GM18858 (cell line): Measurements from ENCODE around the gene GSTK1.

Experiments used
- ATAC-seq: cut with Tn5 transposase; IDR thresholded peaks from one replicate; pipeline ENCODE4 v1.9.1; 2021; ENCODE audit not compliant: unreplicated experiment

GSTK1 gene

DNA sequence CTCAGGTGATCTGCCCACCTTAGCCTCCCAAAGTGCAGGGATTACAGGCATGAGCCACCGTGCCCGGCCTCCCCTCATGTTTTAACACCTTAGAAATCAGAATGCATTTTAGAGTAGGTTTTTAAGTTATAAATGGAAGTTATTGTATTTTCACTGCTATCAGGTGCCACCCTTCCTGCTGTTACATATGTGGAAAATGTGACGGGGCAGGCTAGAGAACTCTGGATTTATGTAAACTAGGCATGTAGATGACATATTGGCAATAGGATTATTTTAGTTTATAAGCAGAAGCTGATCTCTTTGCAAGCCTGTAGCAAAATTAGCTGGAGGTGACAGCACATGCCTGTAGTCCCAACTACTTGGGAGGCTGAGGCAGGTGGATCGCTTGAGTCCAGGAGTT lies 27.1 kb downstream of the GSTK1 start:
- ATAC-seq = no peak

DNA sequence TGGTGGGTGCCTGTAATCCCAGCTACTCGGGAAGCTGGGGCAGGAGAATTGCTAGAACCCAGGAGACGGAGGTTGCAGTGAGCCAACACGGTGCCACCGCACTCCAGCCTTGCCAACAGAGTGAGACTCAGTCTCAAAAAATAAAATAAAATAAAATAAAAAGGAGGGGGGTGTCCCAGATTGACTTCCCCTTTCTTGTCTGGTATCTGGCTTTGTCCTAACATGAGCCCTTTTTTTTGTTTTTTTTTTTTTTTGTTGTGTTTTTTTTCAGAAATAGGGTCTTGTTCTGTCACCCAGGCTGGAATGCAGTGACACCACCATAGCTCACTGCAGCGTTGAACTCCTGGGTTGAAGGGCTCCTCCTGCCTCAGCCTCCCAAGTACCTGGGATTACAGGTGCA lies 29.6 kb downstream of the GSTK1 start:
- ATAC-seq = no peak

DNA sequence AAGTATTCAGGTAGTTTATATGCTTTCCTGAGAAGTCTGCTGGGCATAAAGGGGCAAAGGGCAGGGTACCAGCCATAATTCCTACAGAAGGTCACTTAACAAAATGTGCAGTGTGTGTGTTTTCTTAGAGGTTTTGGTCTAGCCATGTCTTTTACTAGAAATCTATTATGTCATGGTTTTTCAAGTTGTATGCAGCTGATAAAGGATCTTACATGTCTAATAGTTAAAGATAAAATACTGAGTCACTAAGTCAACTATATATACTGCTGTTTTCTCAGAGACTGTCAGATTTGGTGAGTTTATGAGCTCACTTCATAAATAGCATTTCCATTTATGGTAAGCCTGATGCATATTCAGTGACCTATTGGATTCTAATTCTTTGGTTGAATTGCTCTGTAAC lies 32.6 kb downstream of the GSTK1 start:
- no peak for ATAC-seq

GRCh38 chr7:143296686-143297085 lies 33.4 kb downstream of the GSTK1 start:
- ATAC-seq = no peak

- ATAC-seq = no peak
These were observed 36.1 kb downstream of the GSTK1 start for GRCh38 chr7:143299346-143299745.

- no peak for ATAC-seq
These were observed 36.6 kb downstream of the GSTK1 start for GRCh38 chr7:143299840-143300239.

DNA sequence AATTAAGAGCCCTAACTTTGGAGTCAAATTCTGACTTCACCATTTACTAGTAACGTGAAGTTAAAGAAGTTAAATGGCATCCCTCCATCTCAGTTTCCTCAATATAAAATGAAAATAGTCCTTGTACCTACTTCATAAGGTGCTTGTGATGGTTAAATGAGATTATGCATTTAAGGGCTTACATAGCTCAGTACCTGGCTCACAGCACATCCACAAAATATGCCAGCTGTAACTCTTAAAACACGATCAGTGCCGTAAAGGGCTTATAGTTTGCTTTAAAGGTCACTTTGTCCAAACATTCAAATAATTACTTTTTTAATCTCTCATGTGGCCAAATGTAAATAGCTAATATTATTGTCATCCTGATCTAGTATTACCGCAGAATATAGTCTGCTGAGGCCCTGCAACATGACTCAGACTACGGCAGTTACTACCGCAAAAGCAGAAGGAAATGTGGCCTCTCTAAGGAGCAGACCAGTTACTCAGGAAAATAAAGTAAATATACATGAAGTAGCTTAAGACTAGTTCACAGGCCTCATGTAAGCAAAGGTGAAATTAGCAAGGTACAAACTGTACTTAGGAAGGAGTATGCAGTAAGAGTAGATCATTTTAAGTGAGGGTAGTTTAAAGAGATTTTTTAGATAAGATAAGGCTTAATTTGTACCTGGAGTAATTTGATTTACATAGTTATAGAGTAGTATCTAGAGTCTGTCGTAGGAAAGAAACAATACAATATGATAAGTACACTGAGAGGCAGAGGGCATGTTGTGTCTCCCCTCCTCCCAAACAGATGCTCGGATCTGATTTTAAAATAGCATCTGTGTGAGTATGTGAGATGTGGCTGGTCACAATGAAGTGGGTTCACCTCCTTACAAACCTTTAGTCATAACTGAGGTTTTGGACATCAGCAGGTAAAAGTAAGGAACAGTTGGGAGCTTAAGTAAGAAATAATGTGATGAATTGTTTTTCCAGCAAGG lies 38.0 kb downstream of the GSTK1 start:
- no peak for ATAC-seq

DNA sequence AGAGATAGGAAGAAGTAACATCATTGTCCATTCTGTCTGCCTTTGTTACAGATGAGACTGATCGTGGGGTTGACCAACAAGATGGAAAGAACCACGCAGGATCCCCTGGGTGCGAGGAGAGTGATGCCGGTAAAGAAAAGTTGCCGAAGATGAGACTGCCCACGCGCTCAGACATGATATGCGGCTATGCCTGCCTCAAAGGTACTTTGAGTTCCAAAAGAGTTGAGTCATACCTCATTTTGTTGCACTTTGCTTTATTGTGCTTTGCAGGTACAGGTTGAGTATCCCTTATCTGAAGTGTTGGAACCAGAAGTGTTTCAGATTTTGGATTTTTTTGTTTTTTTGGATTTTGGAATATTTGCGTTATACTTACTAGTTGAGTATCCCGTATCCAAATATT lies 40.5 kb downstream of the GSTK1 start:
- ATAC-seq = no peak

DNA sequence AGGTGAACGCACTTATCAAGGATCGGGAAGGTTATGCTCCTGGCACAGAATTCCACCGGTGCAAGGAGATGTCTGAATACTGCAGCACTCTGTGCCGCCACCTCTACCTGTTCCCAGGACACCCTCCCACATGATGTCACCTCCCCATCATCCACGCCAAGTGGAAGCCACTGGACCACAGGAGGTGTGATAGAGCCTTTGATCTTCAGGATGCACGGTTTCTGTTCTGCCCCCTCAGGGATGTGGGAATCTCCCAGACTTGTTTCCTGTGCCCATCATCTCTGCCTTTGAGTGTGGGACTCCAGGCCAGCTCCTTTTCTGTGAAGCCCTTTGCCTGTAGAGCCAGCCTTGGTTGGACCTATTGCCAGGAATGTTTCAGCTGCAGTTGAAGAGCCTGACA lies 41.7 kb downstream of the GSTK1 start:
- ATAC-seq = no peak

DNA sequence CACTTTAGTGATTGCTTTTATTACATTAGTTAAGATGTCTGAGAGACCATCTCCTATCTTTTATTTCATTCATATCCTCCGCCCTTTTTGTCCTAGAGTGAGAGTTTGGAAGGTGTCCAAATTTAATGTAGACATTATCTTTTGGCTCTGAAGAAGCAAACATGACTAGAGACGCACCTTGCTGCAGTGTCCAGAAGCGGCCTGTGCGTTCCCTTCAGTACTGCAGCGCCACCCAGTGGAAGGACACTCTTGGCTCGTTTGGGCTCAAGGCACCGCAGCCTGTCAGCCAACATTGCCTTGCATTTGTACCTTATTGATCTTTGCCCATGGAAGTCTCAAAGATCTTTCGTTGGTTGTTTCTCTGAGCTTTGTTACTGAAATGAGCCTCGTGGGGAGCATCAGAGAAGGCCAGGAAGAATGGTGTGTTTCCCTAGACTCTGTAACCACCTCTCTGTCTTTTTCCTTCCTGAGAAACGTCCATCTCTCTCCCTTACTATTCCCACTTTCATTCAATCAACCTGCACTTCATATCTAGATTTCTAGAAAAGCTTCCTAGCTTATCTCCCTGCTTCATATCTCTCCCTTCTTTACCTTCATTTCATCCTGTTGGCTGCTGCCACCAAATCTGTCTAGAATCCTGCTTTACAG lies 42.3 kb downstream of the GSTK1 start:
- ATAC-seq = no peak

DNA sequence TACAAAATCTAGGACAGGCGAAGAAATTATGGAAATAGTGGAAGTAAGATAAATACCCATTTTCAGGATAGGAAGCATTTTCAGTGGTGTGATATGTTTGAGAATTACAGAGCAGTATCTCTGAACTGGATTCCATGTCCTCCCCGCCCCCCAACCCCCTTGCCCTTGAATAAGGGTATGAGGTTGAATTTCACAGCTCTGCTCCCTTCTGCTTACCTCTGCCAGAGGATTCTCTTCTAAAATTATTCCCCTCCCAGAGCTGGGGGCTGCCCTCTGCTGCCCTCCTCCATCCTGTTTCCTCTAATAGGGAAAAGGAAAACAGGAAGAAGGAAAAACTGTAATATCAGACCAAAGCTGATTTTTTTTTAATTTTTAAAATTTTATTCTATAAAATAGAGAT lies 45.4 kb downstream of the GSTK1 start:
- ATAC-seq = no peak

DNA sequence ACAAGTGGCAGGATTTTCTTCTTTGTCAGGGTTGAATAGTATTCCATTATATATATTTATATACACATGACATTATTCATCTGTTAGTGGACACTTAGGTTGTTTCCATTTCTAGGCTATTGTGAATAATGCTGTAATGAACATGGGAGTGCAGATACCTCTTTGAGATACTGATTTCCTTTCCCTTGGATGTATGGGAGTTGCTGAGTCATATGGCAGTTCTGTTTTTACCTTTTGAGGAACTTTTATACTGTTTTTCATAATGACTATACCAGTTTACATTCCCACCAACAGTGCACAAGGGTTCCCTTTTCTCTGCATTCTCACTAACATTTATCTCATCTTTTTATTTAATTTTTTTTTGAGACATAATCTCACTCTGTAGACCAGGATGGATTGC lies 50.9 kb downstream of the GSTK1 start:
- ATAC-seq = no peak

DNA sequence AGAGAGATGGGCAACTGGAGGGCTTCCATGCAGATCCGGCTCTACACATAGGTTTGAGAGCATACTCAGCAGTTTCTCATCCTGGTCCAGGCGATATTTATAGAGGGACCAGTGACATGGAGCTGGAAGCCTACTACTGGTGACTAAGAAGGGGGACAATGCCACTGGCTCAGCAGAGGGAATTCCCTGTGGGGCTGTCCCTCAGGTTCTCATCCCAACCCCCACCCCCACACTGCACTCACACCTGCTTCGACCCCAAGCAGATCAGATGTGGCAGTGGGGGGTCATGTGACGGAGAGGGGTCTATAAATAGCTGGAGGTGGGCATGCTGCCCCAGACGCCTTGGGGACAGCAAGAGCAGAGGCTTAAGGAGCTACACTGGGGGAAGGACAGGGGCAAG lies 52.5 kb downstream of the GSTK1 start, which contains the start of gene CLCN1:
Gene CLCN1 (plus strand): TSS at position 336 of the 400 bp plus-strand sequence. CDS start 102 bp downstream, outside the sequence.
- ATAC-seq = no peak

- ATAC-seq = no peak
These were observed 53.3 kb downstream of the GSTK1 start for GRCh38 chr7:143316492-143316891.

DNA sequence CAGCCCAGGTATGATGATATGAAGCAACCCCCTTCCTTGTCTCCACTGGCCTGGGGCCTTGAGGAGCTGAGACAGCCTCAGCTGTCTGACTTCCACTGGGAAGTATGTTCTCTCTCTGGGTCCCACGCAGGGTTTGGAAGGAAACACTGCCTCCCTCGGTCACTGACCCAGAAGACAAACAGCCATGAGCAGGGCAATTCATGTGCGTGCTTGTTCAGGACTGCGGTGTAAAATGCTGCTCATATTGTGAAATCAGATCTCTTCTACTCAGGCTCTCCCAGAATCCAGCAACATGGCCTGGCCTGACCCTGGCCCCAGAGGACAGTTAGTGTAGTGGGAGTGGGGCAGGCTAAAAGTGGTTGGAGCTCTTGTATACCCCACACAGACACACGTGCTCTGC lies 55.4 kb downstream of the GSTK1 start:
- ATAC-seq = no peak
